Activated CD4-positive, alpha-beta memory T cell treated with anti-CD3 and anti-CD28 coated beads for 36 hours (primary cell): ENCODE results near the gene SCAF4. TPM values are rescaled to one million over a fixed set of nuclear protein-coding genes. Genes with fewer than 3 reads are reported as not detected.
"Not testable (repeated sequence)": the region's sequence is repeated elsewhere in the genome, so short reads cannot be mapped to it uniquely, and the experiment has no call there.

Experiments used
- CTCF ChIA-PET: fragments of 350-600 bp; sonication (Branson Sonifier 250); formaldehyde crosslinking; loops from one replicate; lab custom pipeline; 2021; ENCODE audit warnings: antibody characterized with exemption, inconsistent platforms; lab: Charles Lee
- POLR2A ChIA-PET: fragments of 350-600 bp; sonication (Branson Sonifier 250); formaldehyde crosslinking; loops from one replicate; lab custom pipeline; 2021; ENCODE audit warnings: antibody characterized with exemption; lab: Charles Lee
- DNase-seq: peaks from one replicate; pipeline ENCODE4 v3.0.0-alpha.2; 2020
- H3K27ac Mint-ChIP-seq: one replicate; pipeline ENCODE4 v1.8.0; 2021; ENCODE audit warnings: mixed read lengths
- H3K27me3 Mint-ChIP-seq: one replicate; pipeline ENCODE4 v1.8.0; 2021; ENCODE audit warnings: mixed read lengths
- H3K36me3 Mint-ChIP-seq: one replicate; pipeline ENCODE4 v1.8.0; 2021; ENCODE audit warnings: mixed read lengths
- H3K4me1 Mint-ChIP-seq: one replicate; pipeline ENCODE4 v1.8.0; 2021; ENCODE audit warnings: low read depth, mixed read lengths
- H3K4me3 Mint-ChIP-seq: one replicate; pipeline ENCODE4 v1.8.0; 2021; ENCODE audit warnings: mild to moderate bottlenecking, mixed read lengths
- H3K9me3 Mint-ChIP-seq: one replicate; pipeline ENCODE4 v1.8.0; 2021; ENCODE audit warnings: mixed read lengths
- intact Hi-C: fragments of 100-400 bp; cut with micrococcal nuclease; formaldehyde crosslinking; loops from one replicate; pipeline ENCODE4 v1.15.1; 2023
- total RNA-seq, 2 experiments: library from RNA; stranded (reverse); gene quantifications; one replicate each; pipeline ENCODE4 v1.2.3, GENCODE V29; 2021

SCAF4 gene
- total RNA-seq, 2 experiments from 2014 or later, result 38.0 to 39.4 TPM

- no peaks in the 10 kb centered on the region for H3K9me3 Mint-ChIP-seq
- no peaks in the 10 kb centered on the region for H3K4me1 Mint-ChIP-seq
- intact Hi-C loops, result no loop called here
- no peak for DNase-seq
- no peak overlapping the region for H3K27ac Mint-ChIP-seq
- ChIA-PET CTCF (interaction anchor here (1.0 kb wide), 1 partner anchor 31 kb away, joined by 3 read pairs; no protein-coding TSS in a partner anchor), POLR2A (no interaction called here)
- H3K27me3 Mint-ChIP-seq, result no peaks in the 10 kb centered on the region
- no peak overlapping the region for H3K4me3 Mint-ChIP-seq
- H3K36me3 Mint-ChIP-seq, result no peaks in the 10 kb centered on the region
These were observed 23.1 kb upstream of the SCAF4 start for GRCh38 chr21:31755027-31755426.

- Mint-ChIP-seq H3K27ac (no peak overlapping the region), H3K4me1 (no peaks in the 10 kb centered on the region), H3K9me3 (no peaks in the 10 kb centered on the region), H3K36me3 (no peaks in the 10 kb centered on the region), H3K27me3 (no peaks in the 10 kb centered on the region), H3K4me3 (no peak overlapping the region)
- ChIA-PET POLR2A (no interaction called here), CTCF (interaction anchor here (1.0 kb wide), 1 partner anchor 32 kb away, joined by 3 read pairs; no protein-coding TSS in a partner anchor)
- intact Hi-C loops, result no loop called here
- no peak for DNase-seq
These were observed 22.7 kb upstream of the SCAF4 start for GRCh38 chr21:31754708-31754960.

- no peak for DNase-seq
- Mint-ChIP-seq H3K27ac (no peak overlapping the region), H3K36me3 (no peaks in the 10 kb centered on the region), H3K4me3 (no peak overlapping the region), H3K4me1 (no peaks in the 10 kb centered on the region), H3K27me3 (no peaks in the 10 kb centered on the region), H3K9me3 (no peaks in the 10 kb centered on the region)
- CTCF ChIA-PET, result interaction anchor here (1.0 kb wide), 1 partner anchor 32 kb away, joined by 3 read pairs; no protein-coding TSS in a partner anchor
- POLR2A ChIA-PET, result no interaction called here
- intact Hi-C loops, result no loop called here
These were observed 22.2 kb upstream of the SCAF4 start for GRCh38 chr21:31753949-31754707.

GRCh38 chr21:31752967-31753366, 21.0 kb upstream of the SCAF4 start:
- Mint-ChIP-seq H3K9me3 (no peaks in the 10 kb centered on the region), H3K4me1 (no peaks in the 10 kb centered on the region), H3K27ac (no peak overlapping the region), H3K36me3 (no peaks in the 10 kb centered on the region), H3K4me3 (no peak overlapping the region), H3K27me3 (no peaks in the 10 kb centered on the region)
- ChIA-PET POLR2A (no interaction called here), CTCF (no interaction called here)
- no peak for DNase-seq
- intact Hi-C loops, result no loop called here

- no peak overlapping the region for H3K27ac Mint-ChIP-seq
- H3K4me3 Mint-ChIP-seq, result no peak overlapping the region
- H3K36me3 Mint-ChIP-seq, result no peaks in the 10 kb centered on the region
- peaks cover 2% of the 10 kb centered on the region for H3K27me3 Mint-ChIP-seq
- DNase-seq, result no peak
- no peaks in the 10 kb centered on the region for H3K9me3 Mint-ChIP-seq
- no peaks in the 10 kb centered on the region for H3K4me1 Mint-ChIP-seq
- ChIA-PET CTCF (no interaction called here), POLR2A (no interaction called here)
- intact Hi-C loops, result no loop called here
These were observed 20.4 kb upstream of the SCAF4 start for GRCh38 chr21:31752352-31752751.

- Mint-ChIP-seq H3K4me3 (no peak overlapping the region), H3K27me3 (peaks cover 2% of the 10 kb centered on the region), H3K9me3 (peaks cover 7% of the 10 kb centered on the region), H3K4me1 (no peaks in the 10 kb centered on the region), H3K36me3 (peaks cover 6% of the 10 kb centered on the region), H3K27ac (no peak overlapping the region)
- POLR2A ChIA-PET, result no interaction called here
- DNase-seq, result no peak
- CTCF ChIA-PET, result no interaction called here
- intact Hi-C loops, result no loop called here
These were observed 18.9 kb upstream of the SCAF4 start for GRCh38 chr21:31750843-31751242.

GRCh38 chr21:31744182-31744800, 12.4 kb upstream of the SCAF4 start:
- intact Hi-C loops, result no loop called here
- ChIA-PET POLR2A (no interaction called here), CTCF (no interaction called here)
- no peak for DNase-seq
- Mint-ChIP-seq H3K27ac (no peak overlapping the region), H3K4me1 (peaks cover 3% of the 10 kb centered on the region), H3K36me3 (peaks cover 10% of the 10 kb centered on the region), H3K4me3 (no peak overlapping the region), H3K9me3 (peaks cover 8% of the 10 kb centered on the region), H3K27me3 (peaks cover 2% of the 10 kb centered on the region)

GRCh38 chr21:31743712-31744111, 11.8 kb upstream of the SCAF4 start:
- Mint-ChIP-seq H3K27ac (no peak overlapping the region), H3K9me3 (peaks cover 8% of the 10 kb centered on the region), H3K4me3 (no peak overlapping the region), H3K4me1 (peaks cover 3% of the 10 kb centered on the region), H3K27me3 (peaks cover 2% of the 10 kb centered on the region), H3K36me3 (peaks cover 10% of the 10 kb centered on the region)
- ChIA-PET CTCF (no interaction called here), POLR2A (no interaction called here)
- intact Hi-C loops, result no loop called here
- DNase-seq, result no peak

- ChIA-PET CTCF (no interaction called here), POLR2A (no interaction called here)
- Mint-ChIP-seq H3K4me3 (no peak overlapping the region), H3K4me1 (peaks cover 3% of the 10 kb centered on the region), H3K27ac (no peak overlapping the region), H3K27me3 (no peaks in the 10 kb centered on the region), H3K36me3 (peaks cover 6% of the 10 kb centered on the region), H3K9me3 (peaks cover 4% of the 10 kb centered on the region)
- no peak for DNase-seq
- intact Hi-C loops, result no loop called here
These were observed 9.2 kb upstream of the SCAF4 start for GRCh38 chr21:31741116-31741515.

- POLR2A ChIA-PET, intact Hi-C loops, H3K4me3 Mint-ChIP-seq, H3K9me3 Mint-ChIP-seq, H3K27ac Mint-ChIP-seq, H3K36me3 Mint-ChIP-seq, DNase-seq, CTCF ChIA-PET, H3K4me1 Mint-ChIP-seq, H3K27me3 Mint-ChIP-seq: not testable (repeated sequence)
These were observed 5.9 kb upstream of the SCAF4 start for GRCh38 chr21:31737586-31738397.

GRCh38 chr21:31735511-31735992, 3.6 kb upstream of the SCAF4 start:
- no peak overlapping the region for H3K27ac Mint-ChIP-seq
- H3K4me1 Mint-ChIP-seq, result no peaks in the 10 kb centered on the region
- no peaks in the 10 kb centered on the region for H3K36me3 Mint-ChIP-seq
- ChIA-PET CTCF (interaction anchor here (0.6 kb wide), 1 partner anchor 626 kb away, joined by 4 read pairs; no protein-coding TSS in a partner anchor), POLR2A (interaction anchor here (0.6 kb wide), 1 partner anchor 58 kb away, joined by 3 read pairs; no protein-coding TSS in a partner anchor)
- no peaks in the 10 kb centered on the region for H3K27me3 Mint-ChIP-seq
- H3K9me3 Mint-ChIP-seq, result no peaks in the 10 kb centered on the region
- DNase-seq, result no peak
- intact Hi-C loops, result no loop called here
- H3K4me3 Mint-ChIP-seq, result no peak overlapping the region

- ChIA-PET POLR2A (interaction anchor here (0.7 kb wide), 1 partner anchor 457 kb away, joined by 3 read pairs; no protein-coding TSS in a partner anchor), CTCF (no interaction called here)
- H3K27ac Mint-ChIP-seq, result no peak overlapping the region
- no peak overlapping the region for H3K4me3 Mint-ChIP-seq
- no peaks in the 10 kb centered on the region for H3K27me3 Mint-ChIP-seq
- intact Hi-C loops, result loop anchor here (1.0 to 5.0 kb wide), 8 partner anchors 65 to 1016 kb away; partner anchors contain the start of genes KRTAP21-3, MIS18A and URB1
- H3K9me3 Mint-ChIP-seq, result no peaks in the 10 kb centered on the region
- DNase-seq, result no peak
- H3K36me3 Mint-ChIP-seq, result no peaks in the 10 kb centered on the region
- peaks cover 6% of the 10 kb centered on the region for H3K4me1 Mint-ChIP-seq
These were observed 1.7 kb upstream of the SCAF4 start for GRCh38 chr21:31733551-31734149.
